CD14-positive monocyte (primary cell): ENCODE data around the gene SPSB3. TPM values are rescaled to one million over a fixed set of nuclear protein-coding genes. Genes with fewer than 3 reads are reported as not detected.

ENCODE experiments used
- DNase-seq, 3 donors: peaks; one replicate each; pipeline ENCODE4 v3.0.0-alpha.2; 2011 to 2022
- H2AFZ ChIP-seq: 2 replicates; pipeline ENCODE4 v1.6.0; 2012; ENCODE audit warnings: mild to moderate bottlenecking, low read depth, low read length, inconsistent platforms; ENCODE audit not compliant: insufficient read depth, poor library complexity, severe bottlenecking
- H3K27ac ChIP-seq, 2 donors: 1 replicate in 1 of 2; 2 replicates in 1 of 2; pipeline ENCODE4 v1.5.1; 2012 to 2013; ENCODE audit warnings: low read length in 2 of 2, control low read depth in 1 of 2, inconsistent platforms in 1 of 2, low read depth in 1 of 2, mild to moderate bottlenecking in 1 of 2
- H3K27me3 ChIP-seq, 2 donors: one replicate each; pipeline versions ENCODE4 v1.6.0 to v1.6.1; 2011 to 2013; ENCODE audit warnings: low read length in 2 of 2; ENCODE audit not compliant: control insufficient read depth in 2 of 2, insufficient read depth in 2 of 2
- H3K36me3 ChIP-seq, 2 donors: replicated peaks in 1 of 2; 1 replicate in 1 of 2; 2 replicates in 1 of 2; pipeline versions ENCODE4 v1.5.1 to v1.6.1; 2012 to 2013; ENCODE audit warnings: low read length in 2 of 2, control low read depth in 1 of 2, inconsistent platforms in 1 of 2, mild to moderate bottlenecking in 1 of 2; ENCODE audit not compliant: insufficient read depth in 2 of 2, control insufficient read depth in 1 of 2
- H3K4me1 ChIP-seq, 2 donors: 1 replicate in 1 of 2; 2 replicates in 1 of 2; pipeline versions ENCODE4 v1.5.1 to v1.6.1; 2012 to 2013; ENCODE audit warnings: low read length in 2 of 2, control low read depth in 1 of 2, inconsistent platforms in 1 of 2, mild to moderate bottlenecking in 1 of 2, moderate library complexity in 1 of 2; ENCODE audit not compliant: insufficient read depth in 2 of 2, control insufficient read depth in 1 of 2
- H3K4me2 ChIP-seq: replicated peaks from 2 replicates; pipeline ENCODE3; 2012; ENCODE audit warnings: low read length, moderate library complexity, mild to moderate bottlenecking; ENCODE audit not compliant: poor library complexity, severe bottlenecking; ENCODE audit errors: extremely low read depth
- H3K4me3 ChIP-seq, 3 experiments: fragments of 200-600 bp in 1 of 3; sonication (generic) in 1 of 3; replicated peaks in 1 of 3; 1 replicate in 2 of 3; 2 replicates in 1 of 3; pipeline ENCODE4 v1.5.1; 2011 to 2013; ENCODE audit warnings: low read length in 3 of 3, mild to moderate bottlenecking in 3 of 3, control low read depth in 2 of 3, low read depth in 2 of 3, inconsistent platforms in 1 of 3, moderate library complexity in 1 of 3
- H3K79me2 ChIP-seq: 2 replicates; pipeline ENCODE4 v1.6.0; 2012; ENCODE audit warnings: mild to moderate bottlenecking, control low read depth, inconsistent platforms, low read length, moderate library complexity; ENCODE audit not compliant: insufficient read depth
- H3K9ac ChIP-seq: 2 replicates; pipeline ENCODE4 v1.6.0; 2017; ENCODE audit warnings: low read length, mild to moderate bottlenecking; ENCODE audit not compliant: insufficient read depth, poor library complexity, severe bottlenecking
- H3K9me3 ChIP-seq, 2 donors: replicated peaks in 1 of 2; 1 replicate in 1 of 2; 2 replicates in 1 of 2; pipeline versions ENCODE4 v1.5.1 to v1.6.1; 2012 to 2013; ENCODE audit warnings: low read length in 2 of 2, control low read depth in 1 of 2; ENCODE audit not compliant: control insufficient read depth in 1 of 2, insufficient read depth in 1 of 2
- H4K20me1 ChIP-seq: 2 replicates; pipeline ENCODE4 v1.6.0; 2012; ENCODE audit warnings: mild to moderate bottlenecking, low read length, control low read depth, moderate library complexity; ENCODE audit not compliant: insufficient read depth
- H3K27ac Mint-ChIP-seq, 7 donors: one replicate each; pipeline ENCODE4 v1.8.0; 2020; ENCODE audit warnings: mild to moderate bottlenecking in 7 of 7, mixed read lengths in 7 of 7, moderate library complexity in 6 of 7, inconsistent platforms in 2 of 7
- H3K27me3 Mint-ChIP-seq, 3 donors: one replicate each; pipeline ENCODE4 v1.8.0; 2021 to 2022; ENCODE audit warnings: low read depth in 3 of 3, mild to moderate bottlenecking in 3 of 3, mixed read lengths in 3 of 3, moderate library complexity in 3 of 3, inconsistent platforms in 1 of 3
- H3K36me3 Mint-ChIP-seq, 2 donors: one replicate each; pipeline ENCODE4 v1.8.0; 2020; ENCODE audit warnings: mixed read lengths in 2 of 2, inconsistent platforms in 1 of 2, mild to moderate bottlenecking in 1 of 2
- H3K4me1 Mint-ChIP-seq: one replicate; pipeline ENCODE4 v1.8.0; 2020; ENCODE audit warnings: mild to moderate bottlenecking, mixed read lengths
- H3K4me3 Mint-ChIP-seq, 2 donors: one replicate each; pipeline ENCODE4 v1.8.0; 2020; ENCODE audit warnings: mild to moderate bottlenecking in 2 of 2, mixed read lengths in 2 of 2, moderate library complexity in 1 of 2
- H3K9me3 Mint-ChIP-seq, 7 donors: one replicate each; pipeline ENCODE4 v1.8.0; 2020 to 2022; ENCODE audit warnings: mixed read lengths in 7 of 7, mild to moderate bottlenecking in 6 of 7, moderate library complexity in 6 of 7, inconsistent platforms in 2 of 7
- CTCF ChIP-seq: fragments of 200-600 bp; IDR thresholded peaks from one replicate; pipeline ENCODE4 v1.8.0; 2022; ENCODE audit warnings: antibody characterized with exemption, mild to moderate bottlenecking
- WGBS: methylation state at CpG from one replicate; pipeline ENCODE4 v1.1.5; 2013; ENCODE audit warnings: missing lambda C conversion rate; ENCODE audit not compliant: insufficient coverage; 5-methylcytosine and 5-hydroxymethylcytosine counted together
- intact Hi-C, 2 donors: fragments of 100-400 bp; cut with micrococcal nuclease; formaldehyde crosslinking; loops; one replicate each; pipeline versions ENCODE4 v1.15.0 to v1.15.1; 2023
- polyA plus RNA-seq, 3 donors: library from polyadenylated mRNA; depleted of rRNA in 1 of 3; unstranded in 2 of 3; stranded (reverse) in 1 of 3; fragments of 300-500 nt in 2 of 3; fragments of >200 nt in 1 of 3; fragmentation: Illumina TruSeq in 2 of 3; gene quantifications; 1 replicate in 2 of 3; 2 replicates in 1 of 3; pipeline ENCODE4 v1.2.3, GENCODE V29; 2012 to 2021

The SPSB3 gene
- polyA plus RNA-seq, 3 donors = 36.8 to 151 (median 40.2) TPM

- intact Hi-C loops = loop anchor here (10.0 kb wide), 3 partner anchors 70 to 300 kb away; partner anchors contain the start of genes CLCN7 (in 1 of the 2) and MAPK8IP3 (in 1 of the 2)
- H3K27me3 ChIP-seq = no peaks in the 10 kb centered on the region
- TF ChIP-seq CTCF = no peak
- Mint-ChIP-seq H3K9me3 (peaks cover 0 to 2% (median 0%) of the 10 kb centered on the region in 7 donors), H3K36me3 (peaks cover 5 to 43% of the 10 kb centered on the region in 2 donors), H3K4me1 (peaks cover 26% of the 10 kb centered on the region), H3K27me3 (peaks cover 0 to 1% (median 0%) of the 10 kb centered on the region in 3 donors), H3K4me3 (no peak overlapping the region), H3K27ac (peak overlapping the region in 2 of 7 donors; percentile 43 to 54)
- DNase-seq = no peak
- no peak overlapping the region for H3K27ac ChIP-seq
- H2AFZ ChIP-seq = no peak overlapping the region
- H3K9ac ChIP-seq = no peak overlapping the region
- peaks cover 27 to 39% of the 10 kb centered on the region in 2 donors for H3K4me1 ChIP-seq
- peaks cover 39% of the 10 kb centered on the region in 2 donors for H3K36me3 ChIP-seq
- 97% methylated on average over 30 of the region's 30 CpGs for WGBS
- peaks cover 51% of the 10 kb centered on the region for H3K79me2 ChIP-seq
- peaks cover 85% of the 10 kb centered on the region for H4K20me1 ChIP-seq
- H3K9me3 ChIP-seq = no peaks in the 10 kb centered on the region
- H3K4me2 ChIP-seq = no peak overlapping the region
- H3K4me3 ChIP-seq = no peak overlapping the region
Observed at GRCh38 chr16:1775006-1775845, 7.1 kb downstream of the SPSB3 start.

- no peaks in the 10 kb centered on the region for H3K9me3 ChIP-seq
- H3K27me3 ChIP-seq = no peaks in the 10 kb centered on the region
- no peak overlapping the region for H2AFZ ChIP-seq
- H3K36me3 ChIP-seq = peaks cover 35 to 39% of the 10 kb centered on the region in 2 donors
- peak overlapping the region; percentile 100 for H3K4me2 ChIP-seq
- H3K9ac ChIP-seq = peak overlapping the region; percentile 84
- TF ChIP-seq CTCF = no peak
- H3K4me3 ChIP-seq = peak overlapping the region in 2 of 3 experiments; percentile 78 to 99
- Mint-ChIP-seq H3K9me3 (peaks cover 0 to 2% (median 0%) of the 10 kb centered on the region in 7 donors), H3K4me3 (no peak overlapping the region), H3K36me3 (peaks cover 5 to 40% of the 10 kb centered on the region in 2 donors), H3K4me1 (peaks cover 28% of the 10 kb centered on the region), H3K27ac (no peak overlapping the region), H3K27me3 (peaks cover 0 to 1% (median 0%) of the 10 kb centered on the region in 3 donors)
- peak overlapping the region in 1 of 2 donors; percentile 39 for H3K27ac ChIP-seq
- intact Hi-C loops = loop anchor here (5.0 to 10.0 kb wide), 4 partner anchors 70 to 352 kb away; partner anchors contain the start of genes CLCN7 (in 1 of the 2), MAPK8IP3 (in 1 of the 2) and UQCC4 (in 1 of the 2)
- H3K79me2 ChIP-seq = peaks cover 46% of the 10 kb centered on the region
- no peak for DNase-seq
- WGBS = 92% methylated on average over 7 of the region's 7 CpGs
- H4K20me1 ChIP-seq = peaks cover 85% of the 10 kb centered on the region
- peaks cover 30 to 45% of the 10 kb centered on the region in 2 donors for H3K4me1 ChIP-seq
Observed at GRCh38 chr16:1774448-1774780, 8.0 kb downstream of the SPSB3 start.
